ENCODE results near the gene PPP1CA.
A peak's percentile ranks its signal among the peaks of the same experiment; 100 is the strongest.
"Not testable (repeated sequence)": the region's sequence is repeated elsewhere in the genome, so short reads cannot be mapped to it uniquely, and the experiment has no call there.

Gene PPP1CA

DNA sequence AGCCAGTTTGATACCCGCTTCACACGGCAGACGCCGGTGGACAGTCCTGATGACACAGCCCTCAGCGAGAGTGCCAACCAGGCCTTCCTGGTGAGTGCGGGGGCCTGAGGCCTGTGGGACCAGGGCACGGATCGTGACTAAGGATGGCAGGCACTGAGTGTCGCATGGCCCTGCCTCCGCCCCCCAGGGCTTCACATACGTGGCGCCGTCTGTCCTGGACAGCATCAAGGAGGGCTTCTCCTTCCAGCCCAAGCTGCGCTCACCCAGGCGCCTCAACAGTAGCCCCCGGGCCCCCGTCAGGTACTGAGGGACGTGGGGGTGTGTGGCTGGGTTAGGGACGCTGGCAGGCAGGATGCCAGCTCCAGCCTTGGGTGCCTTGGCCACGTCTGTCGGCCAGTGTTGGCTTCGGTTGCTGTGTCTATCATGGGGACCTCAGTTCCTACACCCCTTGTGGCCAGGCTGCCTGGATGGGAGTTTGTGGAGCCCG, 32.8 kb upstream of the PPP1CA start:
- no peak for DNase-seq

DNA sequence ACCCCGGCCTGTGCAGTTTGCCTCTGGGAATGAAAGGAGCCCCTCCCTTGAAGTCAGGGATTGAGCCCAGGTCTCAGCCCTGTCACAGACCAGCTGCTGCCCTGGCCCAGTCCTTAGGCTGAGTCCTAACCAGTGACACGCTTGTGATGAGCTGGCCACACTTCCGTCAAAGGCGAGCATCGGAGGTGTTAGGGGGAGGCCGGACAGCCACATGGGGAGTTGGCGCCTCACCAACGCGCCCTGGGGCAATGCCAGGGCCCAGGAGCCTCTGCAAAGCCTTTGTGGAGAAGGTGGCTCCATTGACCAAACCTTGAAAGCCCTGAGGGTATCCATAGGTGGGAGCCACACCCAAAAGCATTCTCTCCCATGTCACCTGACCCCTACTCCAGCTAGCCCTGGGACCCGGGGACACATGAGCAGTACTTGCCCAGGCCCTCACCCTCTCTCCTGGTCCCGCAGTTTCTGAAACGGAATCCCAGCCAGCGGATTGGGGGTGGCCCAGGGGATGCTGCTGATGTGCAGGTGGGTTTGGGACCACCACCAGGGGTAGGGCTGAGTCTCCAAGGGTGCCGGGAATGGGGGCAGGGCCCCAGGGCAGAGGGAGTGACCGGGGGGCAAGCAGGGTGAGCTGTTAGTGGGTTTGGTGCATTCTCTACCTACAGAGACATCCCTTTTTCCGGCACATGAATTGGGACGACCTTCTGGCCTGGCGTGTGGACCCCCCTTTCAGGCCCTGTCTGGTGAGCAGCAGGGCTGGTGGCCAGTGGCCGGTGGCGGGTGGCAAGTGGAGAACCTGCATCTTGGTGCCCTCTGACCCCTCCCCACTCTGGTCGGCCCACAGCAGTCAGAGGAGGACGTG, 32.1 kb upstream of the PPP1CA start:
- no peak for DNase-seq

DNA sequence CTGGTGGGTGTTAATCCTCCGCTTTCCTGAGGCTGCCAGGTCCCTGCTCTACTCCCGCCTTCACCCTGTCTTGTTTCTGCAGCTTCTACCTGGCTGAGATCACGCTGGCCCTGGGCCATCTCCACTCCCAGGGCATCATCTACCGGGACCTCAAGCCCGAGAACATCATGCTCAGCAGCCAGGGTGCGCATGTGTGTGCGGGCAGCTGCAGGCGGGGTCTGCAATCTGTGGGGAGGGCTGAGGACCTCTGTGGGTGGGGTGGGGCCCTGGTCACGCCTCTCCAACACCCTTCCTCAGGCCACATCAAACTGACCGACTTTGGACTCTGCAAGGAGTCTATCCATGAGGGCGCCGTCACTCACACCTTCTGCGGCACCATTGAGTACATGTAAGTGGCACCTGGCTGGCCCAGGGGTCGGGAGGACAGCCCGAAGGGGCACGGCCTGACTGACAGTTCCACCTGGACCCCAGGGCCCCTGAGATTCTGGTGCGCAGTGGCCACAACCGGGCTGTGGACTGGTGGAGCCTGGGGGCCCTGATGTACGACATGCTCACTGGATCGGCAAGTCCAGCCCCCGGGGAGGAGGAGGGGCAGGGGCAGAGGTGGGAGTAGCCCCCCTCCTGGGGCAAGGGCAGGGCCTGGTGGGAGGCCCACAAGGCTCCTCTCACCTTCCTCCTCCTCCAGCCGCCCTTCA, 31.1 kb upstream of the PPP1CA start:
- DNase-seq = no peak

DNA sequence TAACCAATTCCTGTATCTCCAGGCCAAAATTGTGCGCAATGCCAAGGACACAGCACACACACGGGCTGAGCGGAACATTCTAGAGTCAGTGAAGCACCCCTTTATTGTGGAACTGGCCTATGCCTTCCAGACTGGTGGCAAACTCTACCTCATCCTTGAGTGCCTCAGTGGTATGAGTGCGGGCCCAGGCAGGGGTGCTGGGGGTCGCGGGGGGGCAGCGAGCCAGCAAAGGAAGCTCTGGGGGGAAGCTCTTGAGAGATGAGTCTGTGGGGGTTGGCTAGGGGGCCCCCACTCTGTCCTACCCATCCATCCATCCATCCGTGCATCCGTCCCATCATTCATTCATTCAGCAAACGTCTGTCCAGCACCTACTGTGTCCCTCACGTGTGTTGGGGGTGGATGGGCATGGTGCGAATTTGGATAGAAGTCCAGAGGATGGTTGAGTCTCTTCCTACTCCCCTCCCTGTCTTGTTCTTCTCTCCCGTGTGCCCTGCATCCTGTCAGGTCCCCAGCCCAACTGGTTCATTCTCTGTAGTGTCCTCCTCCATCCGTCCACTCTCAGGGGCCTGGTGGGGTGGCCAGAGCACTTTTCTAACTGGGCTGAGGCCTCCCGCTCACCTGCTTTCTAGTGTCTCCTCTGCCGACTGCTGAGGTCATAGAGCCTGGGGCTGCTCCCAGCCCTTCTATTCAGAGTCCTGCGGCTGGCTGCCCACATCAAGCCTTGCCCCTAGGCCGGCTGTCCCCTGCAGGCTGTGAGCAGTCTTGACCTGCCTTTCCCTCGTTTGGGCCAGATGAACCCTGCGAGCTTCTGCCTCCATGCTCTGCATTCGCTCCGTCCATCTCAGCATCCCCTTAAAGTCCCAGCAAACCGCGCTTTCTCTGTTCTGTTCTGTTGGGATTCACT, 29.9 kb upstream of the PPP1CA start:
- no peak for DNase-seq

DNA sequence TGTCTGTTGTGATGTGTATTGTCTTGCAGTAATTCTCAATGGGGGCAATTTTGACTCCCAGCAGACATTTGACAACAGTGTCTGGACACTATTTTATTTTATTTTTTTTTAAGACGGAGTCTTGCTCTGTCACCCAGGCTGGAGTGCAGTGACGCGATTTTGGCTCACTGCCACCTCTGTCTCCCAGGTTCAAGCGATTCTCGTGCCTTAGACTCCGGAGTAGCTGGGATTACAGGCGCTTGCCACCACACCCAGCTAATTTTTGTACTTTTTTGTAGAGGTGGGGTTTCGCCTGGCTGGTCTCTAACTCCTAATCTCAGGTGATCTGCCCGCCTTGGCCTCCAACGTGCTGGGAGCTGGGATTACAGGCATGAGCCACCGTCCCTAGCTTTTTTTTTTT, 28.1 kb upstream of the PPP1CA start:
- DNase-seq = no peak

DNA sequence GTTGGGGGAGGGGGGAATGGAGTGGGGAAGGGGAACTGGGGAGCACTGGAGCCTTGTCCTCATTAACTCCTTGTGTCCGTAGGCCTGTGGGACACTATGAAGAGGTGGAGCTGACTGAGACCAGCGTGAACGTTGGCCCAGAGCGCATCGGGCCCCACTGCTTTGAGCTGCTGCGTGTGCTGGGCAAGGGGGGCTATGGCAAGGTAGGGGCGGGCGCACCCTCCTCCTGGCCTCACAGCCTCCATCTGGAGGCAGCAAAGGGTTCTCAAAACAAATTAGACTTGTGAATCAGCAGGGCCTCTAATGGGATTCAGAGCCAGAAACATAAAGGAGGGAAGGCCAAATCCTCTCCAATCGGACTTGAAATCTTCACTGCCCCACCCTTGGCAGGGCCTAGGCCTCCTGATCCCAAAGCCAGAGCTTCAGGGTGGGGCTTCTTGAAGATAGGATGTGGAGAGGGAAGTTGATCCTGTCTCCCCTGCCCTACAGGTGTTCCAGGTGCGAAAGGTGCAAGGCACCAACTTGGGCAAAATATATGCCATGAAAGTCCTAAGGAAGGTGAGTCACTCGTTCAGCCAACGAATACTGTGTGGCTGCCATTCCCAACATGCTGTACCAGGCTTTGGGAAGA, 27.5 kb upstream of the PPP1CA start:
- DNase-seq = no peak

DNA sequence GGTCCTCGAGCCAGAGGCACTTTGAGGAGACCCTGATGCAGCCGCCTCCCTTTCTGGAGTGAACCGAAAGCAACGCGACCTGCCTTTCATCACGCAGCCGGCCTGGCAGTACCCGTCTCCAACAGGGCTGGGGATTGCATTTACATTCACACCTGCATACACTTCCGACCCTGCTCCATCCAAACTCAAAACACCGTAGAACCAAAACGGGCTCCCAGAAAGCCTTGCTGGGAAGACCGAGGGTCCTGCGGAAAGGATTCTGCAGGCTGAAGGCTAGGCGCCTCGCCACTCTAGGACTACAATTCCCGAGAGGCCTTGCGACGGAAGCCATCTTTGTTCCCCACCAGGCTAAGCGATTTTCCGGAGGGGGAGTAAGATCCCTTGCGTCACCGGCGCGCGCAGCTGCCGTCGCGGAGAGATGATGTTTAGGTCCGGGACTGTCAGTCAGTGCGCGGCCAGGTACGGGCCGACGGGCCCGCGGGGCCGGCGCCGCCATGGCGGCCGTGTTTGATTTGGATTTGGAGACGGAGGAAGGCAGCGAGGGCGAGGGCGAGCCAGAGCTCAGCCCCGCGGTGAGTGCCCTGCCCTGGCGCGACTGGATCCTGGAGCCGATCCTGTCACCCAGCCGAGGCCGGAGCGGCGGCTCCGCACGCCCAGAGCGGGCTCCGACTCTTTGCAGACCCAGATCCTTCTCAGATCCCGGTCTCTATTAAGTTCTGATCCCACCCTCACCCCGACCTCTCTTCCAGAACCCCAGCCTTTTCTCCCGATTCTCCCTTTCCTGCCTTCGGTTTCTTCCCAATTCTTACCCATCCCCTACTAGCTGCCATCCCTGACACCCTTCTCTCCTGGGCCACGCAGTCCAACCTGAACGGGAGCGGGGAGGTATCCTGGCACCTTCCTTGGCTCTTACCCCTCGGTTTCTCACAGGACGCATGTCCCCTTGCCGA, 26.7 kb upstream of the PPP1CA start, which contains the start of gene RPS6KB2:
Gene RPS6KB2, plus strand, starts transcription at position 443 of the 950 bp plus-strand sequence. Its CDS starts 52 bp downstream, at position 495.
- DNase-seq = peak; percentile 97

DNA sequence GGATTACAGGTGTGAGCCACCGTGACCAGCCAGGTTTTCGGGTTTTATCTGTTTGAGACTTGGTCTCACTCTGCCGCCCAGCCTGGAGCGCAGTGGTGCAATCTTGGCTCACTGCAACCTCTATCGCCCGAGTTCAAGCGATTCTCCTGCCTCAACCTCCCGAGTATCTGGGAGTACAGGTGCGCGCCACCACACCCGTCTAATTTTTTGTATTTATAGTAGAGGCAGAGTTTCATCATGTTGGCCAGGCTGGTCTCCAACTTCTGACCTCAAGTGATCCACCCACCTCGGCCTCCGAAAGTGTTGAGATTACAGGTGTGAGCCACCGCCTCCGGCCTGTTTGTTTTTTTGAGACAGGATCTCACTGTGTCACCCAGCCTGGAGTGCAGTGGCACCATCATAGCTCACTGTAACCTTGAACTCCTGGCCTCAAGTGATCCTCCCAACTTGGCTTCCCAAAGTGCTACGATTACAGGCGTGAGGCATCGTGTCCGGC, 25.8 kb upstream of the PPP1CA start:
- not testable (repeated sequence) for DNase-seq

DNA sequence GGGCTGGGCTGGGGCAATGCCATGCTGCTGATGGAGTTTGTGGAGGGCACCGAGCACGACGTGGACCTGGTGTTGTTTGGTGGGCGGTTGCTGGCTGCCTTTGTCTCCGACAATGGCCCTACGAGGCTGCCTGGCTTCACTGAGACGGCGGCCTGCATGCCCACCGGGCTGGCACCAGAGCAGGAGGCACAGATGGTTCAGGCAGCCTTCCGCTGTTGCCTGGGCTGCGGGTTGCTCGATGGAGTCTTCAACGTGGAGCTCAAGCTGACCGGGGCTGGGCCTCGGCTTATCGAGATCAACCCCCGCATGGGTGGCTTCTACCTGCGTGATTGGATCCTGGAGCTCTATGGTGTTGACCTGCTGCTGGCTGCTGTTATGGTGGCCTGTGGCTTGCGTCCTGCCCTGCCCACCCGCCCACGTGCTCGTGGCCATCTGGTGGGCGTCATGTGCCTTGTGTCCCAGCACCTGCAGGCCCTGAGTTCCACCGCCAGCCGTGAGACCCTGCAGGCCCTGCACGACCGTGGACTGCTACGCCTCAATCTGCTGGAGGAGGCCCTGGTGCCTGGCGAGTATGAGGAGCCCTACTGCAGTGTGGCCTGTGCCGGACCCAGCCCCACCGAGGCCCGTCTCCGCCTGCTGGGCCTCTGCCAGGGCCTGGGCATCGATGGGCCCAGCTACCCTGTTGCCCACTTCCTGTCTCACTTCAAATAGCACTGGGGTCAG, 22.4 kb upstream of the PPP1CA start:
- DNase-seq = no peak

DNA sequence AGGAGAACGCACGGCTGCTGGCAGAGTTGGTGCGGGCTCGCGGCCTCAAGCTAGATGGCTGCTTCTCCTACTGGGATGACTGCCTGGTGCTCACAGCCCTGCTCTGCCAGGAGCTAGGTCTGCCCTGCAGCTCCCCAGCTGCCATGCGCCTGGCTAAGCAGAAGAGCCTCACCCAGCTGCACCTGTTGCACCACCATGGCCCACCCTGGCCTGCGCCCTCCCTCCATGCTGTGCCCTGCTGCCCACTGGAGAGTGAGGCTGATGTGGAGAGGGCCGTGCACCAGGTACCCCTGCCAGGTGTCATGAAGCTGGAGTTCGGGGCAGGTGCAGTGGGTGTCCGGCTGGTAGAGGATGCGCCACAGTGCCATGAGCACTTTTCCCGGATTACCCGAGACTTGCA, 21.8 kb upstream of the PPP1CA start:
- DNase-seq = no peak

DNA sequence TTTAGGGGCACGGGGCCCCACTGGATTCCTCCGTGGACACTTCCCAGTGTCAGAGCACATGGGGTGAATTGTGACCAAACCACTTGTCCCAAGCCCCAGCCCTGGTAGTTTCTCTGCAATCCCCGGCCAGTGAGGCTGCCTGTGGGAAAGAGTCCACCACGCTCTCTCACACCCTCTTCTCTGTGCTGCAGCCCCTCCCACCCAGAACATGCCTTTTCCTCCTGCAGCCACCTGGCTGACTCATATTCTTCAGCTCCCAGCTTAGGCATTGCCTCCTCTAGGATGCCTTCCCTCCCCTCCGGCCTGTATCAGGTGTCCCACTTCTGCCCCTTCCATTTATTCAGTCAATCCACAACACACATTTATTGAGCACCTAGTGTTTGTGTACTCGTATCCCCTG, 21.2 kb upstream of the PPP1CA start:
- DNase-seq = no peak

DNA sequence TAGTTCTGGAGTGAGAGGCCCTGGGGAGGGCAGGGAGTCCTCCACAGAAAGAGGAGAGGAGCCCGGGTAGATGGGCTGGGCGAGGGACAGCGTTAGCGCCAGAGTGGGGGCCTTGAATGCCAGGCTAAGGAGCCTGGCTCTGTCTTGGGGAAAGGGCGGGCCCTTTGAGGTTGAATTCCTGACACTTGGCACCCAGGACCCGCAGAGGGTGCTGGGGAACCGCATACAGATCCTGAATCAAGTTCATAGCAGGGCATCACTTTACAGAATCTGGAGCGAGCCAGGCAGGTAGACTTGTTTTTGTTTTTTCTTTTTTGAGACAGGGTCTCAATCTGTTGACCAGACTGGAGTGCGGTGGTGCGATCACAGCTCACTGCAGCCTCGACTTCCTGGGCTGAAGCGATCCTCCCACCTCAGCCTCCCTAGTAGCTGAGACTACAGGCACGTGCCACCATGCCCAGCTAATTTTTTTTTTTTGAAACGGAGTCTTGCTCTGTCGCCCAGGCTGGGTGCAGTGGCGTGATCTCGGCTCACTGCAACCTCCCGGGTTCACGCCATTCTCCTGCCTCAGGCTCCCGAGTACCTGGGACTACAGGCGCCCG, 19.9 kb upstream of the PPP1CA start:
- DNase-seq = no peak

DNA sequence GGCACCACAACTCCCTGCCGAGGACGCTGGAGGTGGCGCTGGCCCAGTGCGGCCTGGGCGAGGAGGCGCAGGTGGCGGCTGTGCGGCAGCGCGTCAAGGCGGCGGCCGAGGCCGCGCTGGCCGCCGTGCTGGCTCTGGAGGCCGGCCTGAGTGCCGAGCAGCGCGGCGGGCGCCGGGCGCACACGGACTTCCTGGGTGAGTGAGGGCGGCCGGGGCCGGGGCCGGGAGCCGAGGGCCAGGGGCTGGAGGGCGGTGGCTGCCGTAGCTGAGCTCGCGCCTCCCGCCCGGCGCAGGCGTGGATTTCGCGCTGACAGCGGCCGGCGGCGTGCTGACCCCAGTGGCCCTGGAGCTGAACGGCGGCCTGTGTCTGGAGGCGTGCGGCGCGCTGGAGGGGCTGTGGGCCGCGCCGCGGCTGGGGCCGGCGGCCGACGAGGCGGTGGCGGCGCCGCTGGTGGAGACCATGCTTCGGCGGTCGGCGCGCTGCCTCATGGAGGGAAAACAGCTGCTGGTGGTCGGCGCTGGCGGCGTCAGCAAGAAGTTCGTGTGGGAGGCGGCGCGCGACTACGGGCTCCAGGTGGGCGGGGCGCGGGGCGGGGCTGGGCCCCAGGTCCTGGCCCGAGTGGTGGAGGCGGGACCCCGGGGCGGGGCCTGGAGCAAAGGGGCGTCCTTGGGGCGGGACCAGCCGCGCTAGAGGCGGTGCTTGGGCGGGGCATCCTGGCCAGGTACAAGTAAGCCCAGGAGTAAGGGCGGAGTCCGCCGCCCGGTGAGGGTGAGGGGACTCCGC, 19.2 kb upstream of the PPP1CA start:
- DNase-seq = peak; percentile 97

DNA sequence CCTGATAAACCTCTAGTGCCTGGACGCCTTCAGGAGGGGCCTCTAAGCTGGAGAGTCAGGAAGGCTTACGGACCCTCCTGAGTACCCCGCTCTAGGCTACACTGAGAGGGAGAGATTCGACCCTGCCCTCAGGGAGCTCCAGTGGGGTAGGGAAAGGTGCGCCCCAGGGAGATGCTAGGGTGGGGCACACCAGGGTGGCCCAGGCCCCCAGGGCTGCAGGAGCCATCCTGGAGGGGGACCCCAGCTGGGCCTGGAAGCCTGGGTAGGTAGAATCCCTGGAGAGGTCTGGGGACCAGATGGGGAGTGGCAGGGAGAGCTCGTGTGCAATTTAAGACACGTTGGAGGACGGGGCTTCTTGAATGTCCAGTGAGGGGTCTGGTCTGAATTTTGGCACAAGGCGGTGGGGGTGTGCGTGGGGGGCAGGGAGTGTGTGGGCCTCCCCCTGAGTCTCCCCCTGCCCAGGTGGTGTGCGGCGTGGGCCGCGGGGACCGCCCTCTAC, 18.5 kb upstream of the PPP1CA start:
- DNase-seq = no peak

DNA sequence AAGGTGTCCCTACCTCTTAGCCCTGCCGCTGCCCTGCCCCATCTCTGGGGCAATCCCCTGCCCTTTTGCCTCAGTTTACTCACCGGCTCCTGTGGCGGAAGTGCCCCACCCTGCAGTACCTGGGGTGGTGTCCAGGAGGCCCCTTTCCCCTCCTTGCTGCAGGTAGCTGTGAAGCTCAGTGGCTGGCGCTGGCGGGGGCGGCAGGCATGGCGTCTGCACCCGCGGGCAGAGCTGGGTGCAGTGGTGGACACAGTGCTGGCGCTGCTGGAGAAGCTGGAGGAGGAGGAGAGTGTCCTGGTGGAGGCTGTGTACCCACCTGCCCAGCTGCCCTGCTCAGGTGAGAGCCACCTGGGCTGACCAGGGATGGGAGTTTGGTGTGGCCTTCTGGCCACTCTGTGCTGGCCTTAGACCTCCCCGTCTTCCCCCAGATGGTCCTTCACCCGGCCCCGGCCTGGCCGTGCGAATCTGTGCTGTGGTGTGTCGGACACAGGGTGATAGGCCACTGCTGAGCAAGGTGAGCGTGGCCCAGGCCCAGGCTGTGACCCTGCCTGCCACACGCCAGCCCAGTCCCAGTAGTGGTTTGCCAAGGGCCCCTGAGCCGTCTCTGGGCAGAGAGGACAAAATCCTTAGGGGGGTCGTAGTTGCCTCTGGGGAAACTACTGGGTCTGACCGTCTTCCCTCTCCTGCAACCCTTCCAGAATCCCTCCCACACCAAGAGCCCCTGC, 17.8 kb upstream of the PPP1CA start:
- no peak for DNase-seq

DNA sequence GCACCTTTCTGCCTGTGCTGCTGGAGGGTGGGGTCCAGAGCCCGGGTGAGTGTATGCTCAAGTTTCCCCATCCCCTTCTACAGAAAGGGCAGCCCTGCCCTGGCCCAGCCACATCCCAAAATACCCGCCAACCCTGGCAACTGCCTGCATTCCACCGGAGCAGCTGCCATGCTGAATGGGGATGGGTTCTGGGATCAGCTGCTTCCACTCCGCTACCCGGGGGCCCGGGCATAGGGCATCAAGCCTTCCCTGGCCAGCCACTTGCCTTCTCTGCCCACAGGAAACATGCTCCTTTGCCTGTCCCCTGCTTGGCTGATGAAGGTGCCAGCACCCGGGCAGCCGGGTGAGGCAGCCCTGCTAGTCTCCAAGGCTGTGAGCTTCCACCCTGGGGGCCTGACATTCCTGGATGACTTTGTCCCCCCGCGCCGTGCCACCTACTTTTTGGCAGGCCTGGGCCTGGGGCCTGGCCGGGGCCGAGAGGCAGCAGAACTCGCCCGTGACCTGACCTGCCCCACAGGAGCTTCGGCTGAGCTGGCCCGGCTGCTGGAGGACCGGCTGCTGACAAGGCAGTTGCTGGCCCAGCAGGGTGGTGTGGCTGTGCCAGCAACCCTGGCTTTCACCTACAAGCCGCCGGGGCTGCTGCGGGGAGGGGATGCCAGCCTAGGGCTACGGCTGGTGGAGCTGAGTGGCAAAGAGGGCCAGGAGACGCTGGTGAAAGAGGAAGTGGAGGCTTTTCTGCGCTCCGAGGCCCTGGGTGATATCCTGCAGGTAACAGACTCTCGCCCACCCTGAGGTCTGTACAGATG, 17.0 kb upstream of the PPP1CA start:
- no peak for DNase-seq

DNA sequence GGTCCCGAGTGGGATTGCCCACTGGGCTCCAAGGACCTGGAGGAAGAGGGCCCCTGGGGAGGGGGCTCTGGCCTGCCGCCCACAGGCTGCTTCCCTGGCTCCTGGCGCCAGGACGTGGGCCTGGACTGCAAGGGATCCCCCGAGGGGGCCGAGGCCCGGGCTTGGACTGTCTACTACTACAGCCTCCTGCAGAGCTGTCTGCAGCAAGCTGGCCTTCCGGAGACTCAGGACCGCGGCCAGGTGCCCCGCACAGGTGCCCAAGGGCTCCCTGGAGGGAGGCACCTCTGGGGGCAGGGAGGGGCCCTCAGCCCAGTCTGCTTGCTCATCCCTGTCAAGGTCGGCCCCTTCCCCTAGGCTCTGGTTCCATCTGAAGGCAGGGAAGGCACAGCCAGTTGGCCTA, 15.8 kb upstream of the PPP1CA start:
- no peak for DNase-seq
